Neuronal stem cell (in vitro differentiated cells): ENCODE measurements around the gene FAM3B.

Source experiments
- DNase-seq: peaks from one replicate; pipeline ENCODE4 v3.0.0-alpha.2; 2013; ENCODE audit warnings: low spot score
- H2AFZ ChIP-seq: one replicate; pipeline ENCODE4 v1.6.1; 2013; ENCODE audit warnings: mild to moderate bottlenecking, low read length, inconsistent platforms
- H2AK5ac ChIP-seq: 2 replicates; pipeline ENCODE4 v1.6.1; 2013; ENCODE audit warnings: low read depth, mild to moderate bottlenecking, inconsistent platforms, low read length, moderate library complexity, mixed read lengths
- H2BK120ac ChIP-seq: 2 replicates; pipeline ENCODE4 v1.6.1; 2013; ENCODE audit warnings: low read depth, mild to moderate bottlenecking, inconsistent platforms, low read length, moderate library complexity, mixed read lengths
- H2BK12ac ChIP-seq: one replicate; pipeline ENCODE4 v1.6.1; 2013; ENCODE audit warnings: low read length, inconsistent platforms
- H2BK15ac ChIP-seq: 2 replicates; pipeline ENCODE4 v1.6.1; 2013; ENCODE audit warnings: mild to moderate bottlenecking, low read length, inconsistent platforms, mixed read lengths
- H2BK5ac ChIP-seq: one replicate; pipeline ENCODE4 v1.6.1; 2013; ENCODE audit warnings: inconsistent platforms, mild to moderate bottlenecking, low read length, moderate library complexity
- H3K14ac ChIP-seq: one replicate; pipeline ENCODE4 v1.6.1; 2013; ENCODE audit warnings: low read length, inconsistent platforms
- H3K18ac ChIP-seq: 2 replicates; pipeline ENCODE4 v1.6.1; 2013; ENCODE audit warnings: low read length, inconsistent platforms
- H3K23ac ChIP-seq: 2 replicates; pipeline ENCODE4 v1.6.1; 2013; ENCODE audit warnings: low read depth, mild to moderate bottlenecking, mixed read lengths, low read length, inconsistent platforms; ENCODE audit not compliant: poor library complexity
- H3K27ac ChIP-seq: replicated peaks from 3 replicates; pipeline ENCODE4 v1.5.1; 2013; ENCODE audit warnings: low read length, inconsistent platforms
- H3K27me3 ChIP-seq, 3 experiments: 2 replicates each; pipeline ENCODE4 v1.6.1; 2013; ENCODE audit warnings: low read length in 3 of 3, mild to moderate bottlenecking in 2 of 3, inconsistent platforms in 1 of 3, low read depth in 1 of 3, mixed read lengths in 1 of 3, moderate library complexity in 1 of 3; ENCODE audit not compliant: control insufficient read depth in 3 of 3, insufficient read depth in 3 of 3
- H3K36me3 ChIP-seq, 2 donors: replicated peaks in 1 of 2; 2 replicates each; pipeline ENCODE4 v1.6.1; 2013; ENCODE audit warnings: low read length in 2 of 2; ENCODE audit not compliant: control insufficient read depth in 2 of 2, insufficient read depth in 2 of 2
- H3K4ac ChIP-seq: 2 replicates; pipeline ENCODE4 v1.6.1; 2013; ENCODE audit warnings: inconsistent platforms, mild to moderate bottlenecking, low read length, moderate library complexity
- H3K4me1 ChIP-seq, 2 donors: 1 replicate in 1 of 2; 2 replicates in 1 of 2; pipeline ENCODE4 v1.6.1; 2013; ENCODE audit warnings: low read length in 2 of 2, low read depth in 1 of 2; ENCODE audit not compliant: control insufficient read depth in 2 of 2, insufficient read depth in 1 of 2
- H3K4me2 ChIP-seq: one replicate; pipeline ENCODE4 v1.6.1; 2013; ENCODE audit warnings: mild to moderate bottlenecking, low read length, inconsistent platforms; ENCODE audit not compliant: insufficient read depth, poor library complexity, severe bottlenecking
- H3K4me3 ChIP-seq, 2 donors: 2 replicates each; pipeline ENCODE4 v1.5.1; 2013; ENCODE audit warnings: low read length in 2 of 2, mild to moderate bottlenecking in 2 of 2, inconsistent platforms in 1 of 2, moderate library complexity in 1 of 2
- H3K79me1 ChIP-seq: one replicate; pipeline ENCODE4 v1.6.1; 2013; ENCODE audit warnings: low read depth, mild to moderate bottlenecking, inconsistent platforms, low read length, moderate library complexity
- H3K9ac ChIP-seq: one replicate; pipeline ENCODE4 v1.6.1; 2013; ENCODE audit warnings: mild to moderate bottlenecking, low read depth, low read length, inconsistent platforms; ENCODE audit not compliant: poor library complexity
- H3K9me3 ChIP-seq, 2 donors: replicated peaks in 1 of 2; 2 replicates each; pipeline versions ENCODE3 to v1.6.1; 2013; ENCODE audit warnings: low read length in 2 of 2, mild to moderate bottlenecking in 2 of 2, inconsistent platforms in 1 of 2, low read depth in 1 of 2, mixed read lengths in 1 of 2, moderate library complexity in 1 of 2; ENCODE audit not compliant: control insufficient read depth in 2 of 2, insufficient read depth in 1 of 2
- H4K8ac ChIP-seq: one replicate; pipeline ENCODE4 v1.6.1; 2013; ENCODE audit warnings: low read depth, mild to moderate bottlenecking, inconsistent platforms, low read length, moderate library complexity
- H4K91ac ChIP-seq: one replicate; pipeline ENCODE4 v1.6.1; 2013; ENCODE audit warnings: low read length, low read depth, mild to moderate bottlenecking, inconsistent platforms; ENCODE audit not compliant: poor library complexity
- WGBS, 2 donors: extraction: QIAGEN DNeasy Blood & Tissue Kit; methylation state at CpG; one replicate each; pipeline ENCODE4 v1.1.7; 2013; ENCODE audit warnings: missing lambda C conversion rate in 2 of 2, mixed read lengths in 1 of 2; ENCODE audit not compliant: insufficient read length in 2 of 2, insufficient replicate concordance in 1 of 2; ENCODE audit errors: extremely low coverage in 2 of 2; 5-methylcytosine and 5-hydroxymethylcytosine counted together

Gene FAM3B

GRCh38 chr21:41277846-41278245 lies 38.8 kb upstream of the FAM3B start:
- Histone ChIP-seq H3K27me3 (no peaks in the 10 kb centered on the region), H3K27ac (no peak overlapping the region), H3K4me1 (no peaks in the 10 kb centered on the region), H2BK120ac (no peak overlapping the region), H2AFZ (no peak overlapping the region), H3K23ac (no peak overlapping the region), H4K8ac (no peak overlapping the region), H2BK12ac (no peak overlapping the region), H3K4me2 (no peak overlapping the region), H3K18ac (no peak overlapping the region), H2BK5ac (no peak overlapping the region), H3K9ac (no peak overlapping the region), H4K91ac (no peak overlapping the region), H3K14ac (no peak overlapping the region), H3K36me3 (no peaks in the 10 kb centered on the region), H3K79me1 (no peaks in the 10 kb centered on the region), H3K4ac (no peak overlapping the region), H2BK15ac (no peak overlapping the region), H3K9me3 (peaks cover 0 to 2% of the 10 kb centered on the region in 2 donors), H3K4me3 (no peak overlapping the region), H2AK5ac (no peak overlapping the region)
- DNase-seq = no peak
- no CpG with 5 or more reads among the region's 4 CpGs for WGBS, 2 donors

DNA sequence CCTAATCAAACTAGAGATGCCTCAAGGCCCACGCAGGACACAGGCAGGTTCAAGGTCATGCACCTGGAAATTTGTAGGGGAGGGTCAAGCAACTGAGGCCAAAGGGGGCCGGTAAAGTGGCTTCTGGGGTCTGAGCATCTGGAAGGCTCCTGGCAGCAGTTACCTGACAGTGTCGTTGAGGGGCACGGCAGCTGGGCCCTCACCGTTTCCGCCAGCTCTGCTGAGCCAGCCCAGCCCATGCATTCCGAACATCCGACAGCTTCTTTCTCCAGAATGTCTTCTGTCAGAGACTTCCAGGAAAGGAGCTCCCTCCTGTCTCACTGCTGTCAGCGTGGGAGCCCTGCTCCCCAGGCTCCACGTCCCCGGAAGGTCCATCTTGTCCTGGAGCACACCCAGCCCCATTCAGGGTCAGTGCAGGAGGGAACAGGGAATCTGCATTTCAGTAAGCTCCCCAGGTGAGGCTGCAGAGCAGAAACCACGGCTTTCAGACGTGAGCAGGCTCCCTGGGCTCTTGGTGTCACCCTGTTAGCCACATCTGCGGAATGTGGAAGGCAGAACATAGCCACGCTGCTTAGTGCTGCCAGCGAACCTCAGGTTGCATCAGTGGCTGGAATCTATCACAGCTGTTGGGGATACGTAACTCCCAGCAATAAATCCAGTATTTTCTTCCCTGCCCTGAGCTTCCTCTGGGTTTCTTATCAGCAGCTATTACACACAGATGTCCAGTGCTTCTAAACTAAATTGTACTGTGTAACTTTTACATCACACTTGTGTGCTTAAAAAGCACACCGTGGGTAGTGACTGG lies 36.3 kb upstream of the FAM3B start:
- no CpG with 5 or more reads among the region's 18 CpGs for WGBS, 2 donors
- Histone ChIP-seq H3K4ac (no peak overlapping the region), H3K9me3 (no peaks in the 10 kb centered on the region), H2AFZ (no peak overlapping the region), H3K9ac (peak overlapping the region; percentile 50), H2BK12ac (no peak overlapping the region), H3K4me1 (peaks cover 0 to 2% of the 10 kb centered on the region in 2 donors), H4K8ac (no peak overlapping the region), H3K4me2 (no peak overlapping the region), H3K79me1 (no peaks in the 10 kb centered on the region), H3K14ac (no peak overlapping the region), H2BK120ac (no peak overlapping the region), H2AK5ac (peak overlapping the region; percentile 54), H3K18ac (no peak overlapping the region), H3K4me3 (no peak overlapping the region), H3K27me3 (no peaks in the 10 kb centered on the region), H4K91ac (no peak overlapping the region), H3K36me3 (no peaks in the 10 kb centered on the region), H2BK15ac (no peak overlapping the region), H2BK5ac (no peak overlapping the region), H3K23ac (no peak overlapping the region), H3K27ac (no peak overlapping the region)
- no peak for DNase-seq

DNA sequence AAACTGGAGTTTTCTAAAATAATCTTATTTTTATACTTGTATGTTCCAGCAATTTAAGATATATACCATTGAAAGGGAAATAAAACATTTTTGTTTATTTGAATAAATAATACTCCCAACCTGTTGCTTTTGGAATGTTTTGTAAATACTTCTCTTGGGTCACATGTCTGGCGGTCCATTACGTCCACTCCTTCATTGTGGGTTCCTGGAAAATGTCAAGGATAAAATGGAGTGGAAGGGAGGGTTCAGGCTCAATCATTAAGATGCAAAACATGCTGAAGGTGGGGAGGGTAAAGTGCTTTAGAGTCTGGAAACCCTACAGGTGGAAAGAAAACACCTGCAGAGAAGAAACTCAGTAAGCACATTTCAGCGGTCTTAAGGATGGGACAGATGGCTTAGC lies 34.2 kb upstream of the FAM3B start:
- Histone ChIP-seq H2AFZ (no peak overlapping the region), H3K36me3 (no peaks in the 10 kb centered on the region), H3K14ac (no peak overlapping the region), H4K8ac (no peak overlapping the region), H3K9ac (no peak overlapping the region), H3K27me3 (no peaks in the 10 kb centered on the region), H3K27ac (no peak overlapping the region), H3K23ac (no peak overlapping the region), H2AK5ac (no peak overlapping the region), H4K91ac (no peak overlapping the region), H3K79me1 (no peaks in the 10 kb centered on the region), H2BK15ac (no peak overlapping the region), H3K4me3 (no peak overlapping the region), H3K4me1 (peaks cover 0 to 2% of the 10 kb centered on the region in 2 donors), H2BK5ac (no peak overlapping the region), H3K9me3 (no peaks in the 10 kb centered on the region), H3K18ac (no peak overlapping the region), H3K4me2 (no peak overlapping the region), H2BK12ac (no peak overlapping the region), H2BK120ac (no peak overlapping the region), H3K4ac (no peak overlapping the region)
- WGBS, 2 donors = no CpG with 5 or more reads among the region's 3 CpGs
- no peak for DNase-seq

- no peak overlapping the region for H3K4me2 ChIP-seq
- H3K4me3 ChIP-seq = no peak overlapping the region
- H2BK120ac ChIP-seq = no peak overlapping the region
- H3K27me3 ChIP-seq = no peaks in the 10 kb centered on the region
- no peak overlapping the region for H2AFZ ChIP-seq
- no peak overlapping the region for H3K4ac ChIP-seq
- no peak overlapping the region for H4K91ac ChIP-seq
- H3K9me3 ChIP-seq = no peaks in the 10 kb centered on the region
- no peak overlapping the region for H3K14ac ChIP-seq
- H3K23ac ChIP-seq = no peak overlapping the region
- H2AK5ac ChIP-seq = no peak overlapping the region
- peak; percentile 55 for DNase-seq
- no peak overlapping the region for H2BK12ac ChIP-seq
- no peaks in the 10 kb centered on the region for H3K79me1 ChIP-seq
- H2BK5ac ChIP-seq = no peak overlapping the region
- no peak overlapping the region for H2BK15ac ChIP-seq
- H3K36me3 ChIP-seq = no peaks in the 10 kb centered on the region
- H3K4me1 ChIP-seq = peaks cover 0 to 2% of the 10 kb centered on the region in 2 donors
- no CpG with 5 or more reads among the region's 8 CpGs for WGBS, 2 donors
- H3K9ac ChIP-seq = no peak overlapping the region
- no peak overlapping the region for H3K27ac ChIP-seq
- no peak overlapping the region for H3K18ac ChIP-seq
- H4K8ac ChIP-seq = no peak overlapping the region
Measured at GRCh38 chr21:41283211-41283818, 33.3 kb upstream of the FAM3B start.
